A172 (cell line): ENCODE data around the gene WDR64. TPM values are rescaled to one million over a fixed set of nuclear protein-coding genes. Genes with fewer than 3 reads are reported as not detected.
"Not testable (repeated sequence)": the region's sequence is repeated elsewhere in the genome, so short reads cannot be mapped to it uniquely, and the experiment has no call there.

ENCODE experiments used
- DNase-seq: peaks from one replicate; pipeline ENCODE4 v3.0.0-alpha.2; 2015; ENCODE audit warnings: low spot score
- total RNA-seq: library from RNA; depleted of rRNA; stranded (reverse); fragments of >200 nt; shearing (Covaris generic); gene quantifications from 2 replicates; pipeline ENCODE4 v1.2.3, GENCODE V29; 2014

WDR64 gene
- total RNA-seq, 1 experiment from 2014 or later: not detected

DNA sequence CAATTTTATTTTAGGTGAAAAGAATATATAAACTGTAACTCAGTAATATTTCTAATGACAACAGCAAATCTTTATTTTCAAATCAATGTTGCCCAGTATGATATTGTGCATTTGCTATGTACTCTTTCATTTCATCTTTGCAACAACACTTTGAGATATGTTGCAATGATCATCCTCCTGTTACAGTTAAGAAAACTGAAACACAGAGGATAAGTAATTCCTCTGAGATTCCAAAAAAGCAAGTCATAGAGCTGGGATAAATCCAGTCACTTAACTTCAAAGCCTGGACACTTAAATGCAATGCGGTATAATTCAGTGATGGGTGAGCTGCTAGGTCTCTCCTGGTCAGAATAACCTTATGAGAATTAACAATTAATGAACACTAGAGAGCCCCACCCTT is 147.3 kb downstream of the WDR64 start:
- DNase-seq: no peak

DNA sequence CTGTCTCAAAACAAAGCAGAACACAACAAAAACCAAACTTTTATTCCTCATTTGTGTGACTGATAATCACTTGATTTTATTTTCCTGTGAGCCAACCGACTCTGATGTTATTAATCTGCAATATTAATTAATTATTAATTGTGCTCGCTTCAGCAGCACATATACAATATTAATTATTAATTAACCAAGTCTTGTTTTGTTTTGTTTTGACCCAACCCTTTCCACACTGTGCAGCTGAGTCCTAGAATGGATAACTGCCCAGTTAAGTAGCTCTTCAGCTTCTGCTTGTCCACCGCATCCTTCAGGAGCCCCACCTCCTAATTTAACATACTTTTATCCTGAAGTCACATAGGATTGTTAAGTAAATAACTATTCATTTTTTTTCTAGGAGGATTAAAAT is 148.6 kb downstream of the WDR64 start:
- DNase-seq: no peak

DNA sequence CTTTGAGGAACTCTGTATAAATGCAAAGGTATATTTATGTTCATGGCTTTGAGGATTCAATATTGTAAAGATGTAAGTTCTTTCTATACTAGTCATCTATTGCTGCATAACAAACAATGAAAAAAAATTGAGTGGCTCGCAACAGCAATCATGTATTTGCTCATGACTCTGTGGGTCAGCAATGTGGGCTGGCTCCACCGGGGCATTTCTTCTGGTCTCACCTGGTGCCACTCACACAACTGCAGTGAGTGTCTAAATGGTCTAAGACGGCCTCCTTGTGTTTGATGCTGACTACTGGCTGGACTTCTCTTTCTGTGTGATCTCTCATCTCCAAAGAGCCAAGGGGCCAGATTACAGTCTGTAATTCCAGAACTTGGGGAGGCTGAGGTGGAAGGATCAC is 150.8 kb downstream of the WDR64 start:
- DNase-seq: no peak

DNA sequence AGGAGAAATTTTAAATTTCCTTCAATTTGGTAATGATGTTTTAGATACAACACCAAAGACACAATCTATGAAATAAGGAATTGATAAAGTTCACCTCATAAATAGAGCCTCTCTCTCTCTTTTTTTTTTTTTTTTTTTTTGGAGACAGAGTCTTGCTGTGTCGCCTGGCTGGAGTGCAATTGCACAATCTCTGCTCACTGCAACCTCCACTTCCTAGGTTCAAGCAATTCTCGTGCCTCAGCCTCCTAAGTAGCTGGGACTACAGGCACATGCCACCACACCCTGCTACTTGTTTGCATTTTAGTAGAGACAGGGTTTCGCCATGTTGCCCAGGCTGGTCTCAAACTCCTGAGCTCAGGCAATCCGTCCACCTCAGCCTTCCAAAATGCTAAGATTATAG is 152.6 kb downstream of the WDR64 start:
- not testable (repeated sequence) for DNase-seq

DNA sequence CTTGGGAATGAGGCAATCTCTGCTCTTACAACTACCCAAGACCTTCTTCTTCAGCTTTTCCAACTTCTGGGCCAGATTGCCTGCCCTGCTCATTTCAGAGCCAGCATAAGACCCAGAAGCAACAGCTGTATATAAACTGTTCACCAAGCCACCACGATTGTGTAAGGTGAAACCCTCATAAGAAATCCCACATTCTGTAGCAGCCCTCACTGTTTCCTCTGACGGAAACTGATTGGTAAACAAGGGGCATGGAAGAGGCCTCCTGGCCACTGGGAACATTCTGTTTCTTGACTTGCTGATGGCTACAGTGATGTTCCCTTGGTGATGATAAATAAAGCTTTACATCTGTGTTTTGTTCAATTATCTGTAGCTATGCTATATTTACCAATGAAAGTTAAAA is 156.2 kb downstream of the WDR64 start:
- DNase-seq: no peak

DNA sequence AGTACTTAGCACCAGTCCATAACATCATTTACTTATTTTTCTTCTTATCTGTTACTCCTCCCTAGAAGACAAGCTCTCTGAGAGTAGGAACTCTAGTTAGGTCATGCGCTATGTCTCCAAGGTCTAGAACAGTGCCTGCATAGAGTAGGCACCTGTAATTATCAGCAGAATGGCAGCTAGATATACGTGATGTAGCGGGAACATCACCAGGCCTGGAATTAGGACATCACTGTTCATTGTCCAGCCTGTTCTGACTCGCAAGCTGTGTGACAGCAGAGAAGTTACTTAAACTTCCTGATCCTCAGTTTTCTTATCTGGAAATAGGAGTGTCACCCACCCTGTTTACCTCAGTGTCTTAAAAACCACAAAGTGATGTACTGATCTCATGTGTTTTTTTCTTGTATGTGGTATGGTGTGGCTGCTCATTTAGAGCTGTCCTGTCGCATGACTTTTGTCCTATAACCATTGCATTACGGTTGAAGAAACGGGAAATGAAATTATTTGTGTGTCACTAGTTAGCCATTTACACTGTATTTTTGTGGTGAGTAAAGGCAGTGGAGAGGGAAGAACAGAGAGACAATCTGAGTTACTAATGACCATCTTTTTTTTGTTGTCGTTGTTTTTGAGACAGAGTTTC is 158.8 kb downstream of the WDR64 start:
- DNase-seq: no peak

DNA sequence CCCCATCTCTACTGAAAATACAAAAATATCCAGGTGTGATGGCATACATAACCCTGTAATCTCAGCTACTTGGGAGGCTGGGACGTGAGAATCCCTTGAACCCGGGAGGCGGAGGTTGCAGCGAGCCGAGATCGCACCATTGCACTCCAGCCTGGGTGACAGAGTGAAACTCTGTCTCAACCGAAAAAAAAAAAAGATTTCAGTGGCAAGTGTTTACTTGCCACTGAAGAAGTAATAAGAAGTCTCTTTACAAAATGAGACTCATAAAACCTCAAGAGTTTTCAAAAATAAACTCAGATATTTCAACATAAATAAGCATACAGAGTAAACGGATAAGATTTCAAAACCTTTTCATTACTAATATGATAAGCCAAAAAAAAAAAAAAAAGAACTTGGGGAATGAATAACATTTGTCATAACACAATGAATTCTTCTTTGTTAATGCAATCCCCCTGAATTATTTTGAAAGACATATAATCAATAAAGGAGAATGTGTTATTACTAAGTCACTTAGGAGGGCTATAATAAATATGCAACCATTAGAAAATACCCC is 161.8 kb downstream of the WDR64 start:
- DNase-seq: no peak

DNA sequence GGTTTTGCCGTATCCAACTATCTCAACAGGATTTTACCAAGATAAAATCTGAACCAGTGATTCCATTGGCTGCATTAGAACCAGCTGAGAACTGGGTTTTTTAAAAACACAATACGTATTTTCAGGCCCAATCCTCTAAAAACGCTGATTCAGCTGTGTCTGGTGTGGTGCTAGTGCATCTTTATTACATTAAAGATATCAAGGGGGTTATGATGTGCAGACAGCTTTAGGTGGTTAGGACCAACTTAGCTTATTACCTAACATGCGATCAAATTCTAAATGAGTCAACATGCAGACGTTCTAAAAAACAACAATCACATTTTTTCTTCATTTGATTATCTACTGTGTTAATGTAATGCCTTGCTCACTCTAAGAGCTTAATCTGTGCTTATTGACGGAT is 163.9 kb downstream of the WDR64 start:
- DNase-seq: no peak

DNA sequence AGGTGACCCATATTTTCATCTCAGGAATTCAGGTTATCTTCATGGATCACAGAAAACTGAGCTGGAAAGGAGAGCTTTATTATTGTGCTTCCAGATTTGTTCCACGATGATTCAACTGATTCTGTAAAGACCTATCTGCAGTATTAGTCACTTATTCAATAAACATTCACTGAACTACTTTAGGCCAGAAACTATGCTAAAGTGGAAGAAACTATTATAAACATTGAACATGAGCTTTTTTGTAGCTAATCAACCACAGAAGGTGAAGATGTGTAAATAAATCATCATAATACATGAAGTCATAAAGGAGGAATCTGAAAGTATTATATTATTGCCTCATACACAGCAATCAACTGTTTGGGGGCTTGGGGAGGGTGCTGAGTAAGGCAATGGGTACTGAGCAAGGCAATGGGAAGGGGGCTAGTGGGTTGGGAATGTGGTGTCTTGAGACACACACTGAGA is 165.3 kb downstream of the WDR64 start:
- DNase-seq: no peak

DNA sequence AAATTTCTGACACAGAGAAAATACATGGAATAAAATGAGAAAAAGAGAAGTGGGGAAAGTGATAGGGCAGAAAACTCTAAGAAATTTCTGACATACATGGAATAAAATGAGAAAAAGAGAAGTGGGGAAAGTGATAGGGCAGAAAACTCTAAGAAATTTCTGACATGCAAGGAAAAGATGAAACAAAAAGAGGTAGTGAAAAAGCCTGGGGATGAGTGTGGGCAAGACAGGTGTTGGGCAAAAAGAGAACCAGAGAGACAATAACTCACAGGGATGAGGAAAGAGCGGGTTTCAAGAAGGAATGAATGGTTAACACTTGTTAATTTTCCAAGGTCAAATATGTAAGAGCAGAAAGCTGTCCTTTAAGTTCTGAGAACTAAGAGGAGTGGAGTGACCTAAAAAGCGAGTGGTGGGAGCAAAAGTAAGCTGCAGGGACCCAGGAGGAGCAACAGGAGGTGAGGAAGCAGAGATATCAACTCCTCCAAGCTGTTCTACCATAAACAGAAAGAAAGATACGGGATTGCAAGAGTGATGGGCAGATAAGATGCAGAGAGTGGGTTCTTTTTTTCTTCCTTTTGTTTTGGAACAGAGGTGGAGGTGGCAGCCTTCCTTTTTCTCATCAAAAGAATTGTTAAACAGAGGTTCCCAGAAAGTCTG is 166.0 kb downstream of the WDR64 start:
- no peak for DNase-seq

DNA sequence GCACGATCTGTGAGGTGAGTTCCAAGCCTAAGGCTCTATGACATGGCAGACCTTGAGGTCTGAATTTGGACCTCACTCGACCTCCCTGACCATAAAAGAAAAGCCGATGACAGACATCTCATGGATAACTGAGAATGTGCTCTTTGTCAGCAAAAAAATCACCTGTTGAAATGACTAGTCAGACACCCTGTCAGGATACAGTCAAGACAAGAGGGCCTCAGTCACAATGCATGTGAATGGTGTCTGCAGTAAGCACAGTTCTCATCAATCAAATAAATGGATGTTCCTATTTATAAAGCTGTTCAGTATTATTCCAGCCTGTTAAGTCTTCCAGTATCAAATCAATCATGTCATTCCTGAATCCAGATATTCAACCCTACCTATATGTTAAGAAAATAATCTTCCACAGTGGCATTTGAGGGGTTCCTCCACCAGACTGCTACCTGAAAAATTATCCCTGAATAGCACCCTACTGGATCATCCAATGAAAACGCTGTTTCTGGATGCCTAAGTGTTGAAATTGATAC is 167.3 kb downstream of the WDR64 start:
- DNase-seq: no peak

DNA sequence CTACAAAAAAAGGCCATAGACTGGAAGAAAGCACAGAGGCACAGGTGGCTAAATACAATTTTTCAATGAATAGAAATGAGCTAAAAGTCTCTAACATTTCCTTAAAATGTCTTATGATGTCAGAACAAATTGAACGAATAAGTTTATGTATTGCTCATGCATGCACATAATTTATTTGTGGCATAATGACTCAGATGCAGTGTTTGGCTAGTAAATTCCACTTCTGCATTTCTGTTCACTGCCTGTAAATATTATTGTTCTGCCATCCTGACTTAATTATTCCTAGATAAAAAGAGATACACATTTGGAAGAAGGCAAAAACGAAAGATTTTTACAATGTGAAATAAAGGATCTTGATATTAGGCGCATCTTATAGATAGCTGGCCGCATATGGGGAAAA is 169.3 kb downstream of the WDR64 start:
- peak; percentile 45 for DNase-seq

DNA sequence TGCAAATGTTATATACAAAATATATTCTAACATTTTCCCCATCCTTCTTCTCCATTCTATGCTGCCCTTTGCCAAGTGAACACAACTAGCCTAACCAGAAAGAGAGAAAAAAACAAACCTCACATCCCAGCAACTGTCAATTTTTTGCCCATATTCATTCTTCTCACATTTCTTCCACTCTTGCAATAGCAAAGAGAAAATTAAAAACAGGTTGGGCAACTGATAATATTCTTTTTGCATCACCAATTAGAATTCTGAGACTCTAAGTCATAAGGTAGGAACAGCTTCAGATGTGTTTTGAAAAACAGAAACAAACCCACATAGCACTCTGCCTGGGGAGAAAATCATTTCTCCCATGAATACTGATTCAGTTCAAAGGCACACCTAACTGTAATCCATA is 170.8 kb downstream of the WDR64 start:
- DNase-seq: no peak

DNA sequence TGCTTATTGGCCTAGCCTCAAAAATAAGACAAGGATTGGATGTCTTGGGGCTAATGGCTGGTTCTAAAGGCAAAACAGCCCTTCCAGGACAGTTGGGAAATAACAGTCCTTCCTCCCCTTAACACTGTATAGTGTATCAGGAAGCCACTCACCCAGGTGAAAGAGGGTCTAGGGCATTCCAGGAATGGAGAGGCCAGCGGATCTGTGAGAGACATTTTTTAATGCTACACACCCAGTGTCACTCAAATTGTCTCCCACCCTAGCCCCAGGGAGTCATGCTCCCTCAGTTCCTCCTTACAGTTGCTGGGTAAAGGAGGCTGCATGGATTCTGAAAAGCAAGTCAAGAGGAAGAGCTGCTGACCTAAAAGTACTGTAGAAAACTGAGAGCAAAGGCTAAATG is 171.8 kb downstream of the WDR64 start:
- no peak for DNase-seq

DNA sequence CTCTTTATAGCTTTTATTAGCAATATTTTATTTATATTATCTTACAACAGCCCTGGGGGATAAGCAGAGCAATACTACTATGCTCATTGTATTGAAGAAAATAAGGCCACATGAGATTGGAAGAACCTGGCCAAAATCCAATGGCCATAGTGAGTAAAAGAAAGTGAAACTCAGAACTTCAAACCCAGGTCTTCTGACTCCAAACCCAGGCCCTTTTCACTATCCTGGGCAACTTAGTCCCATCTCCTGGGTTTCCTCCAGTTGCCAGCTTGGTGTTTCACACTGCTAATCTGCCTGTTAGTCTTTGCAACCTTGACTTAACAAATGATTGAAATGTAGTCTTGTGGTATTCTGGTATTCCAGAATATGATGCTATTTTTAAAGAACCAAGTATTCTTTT is 173.5 kb downstream of the WDR64 start:
- no peak for DNase-seq

DNA sequence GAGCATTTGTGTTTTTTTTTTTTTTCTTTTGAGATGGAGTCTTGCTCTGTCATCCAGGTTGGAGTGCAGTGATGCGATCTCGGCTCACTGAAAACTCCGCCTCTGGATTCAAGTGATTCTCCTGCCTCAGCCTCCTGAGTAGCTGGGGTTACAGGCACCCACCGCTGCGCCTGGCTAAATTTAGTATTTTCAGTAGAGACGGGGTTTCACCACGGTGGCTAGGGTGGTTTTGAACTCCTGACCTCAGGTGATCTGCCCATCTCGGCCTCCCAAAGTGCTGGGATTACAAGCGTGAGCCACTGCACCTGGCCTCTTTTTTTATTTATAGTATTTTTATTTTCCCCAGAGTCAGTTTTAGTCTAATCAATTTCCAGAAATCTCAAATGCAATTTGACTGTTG is 174.5 kb downstream of the WDR64 start:
- not testable (repeated sequence) for DNase-seq

DNA sequence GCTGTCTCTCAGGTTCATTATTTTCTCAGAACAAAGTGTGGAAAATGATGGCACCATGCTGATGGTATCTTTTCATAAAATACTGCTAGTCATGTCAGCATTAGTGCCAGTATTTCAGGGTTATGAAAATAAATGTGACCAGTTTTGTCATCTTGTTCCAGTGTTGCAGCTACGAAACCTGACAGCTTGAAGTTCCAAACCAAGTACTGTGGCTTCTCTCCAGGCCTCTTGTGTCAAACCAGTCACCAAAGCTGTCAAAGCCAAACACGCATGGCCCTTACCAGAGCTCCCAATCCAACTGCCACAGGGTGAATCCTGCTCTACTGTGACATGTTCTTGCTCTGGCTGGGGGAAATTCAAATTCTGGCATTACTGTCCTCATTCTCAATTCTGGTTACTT is 175.2 kb downstream of the WDR64 start:
- no peak for DNase-seq

DNA sequence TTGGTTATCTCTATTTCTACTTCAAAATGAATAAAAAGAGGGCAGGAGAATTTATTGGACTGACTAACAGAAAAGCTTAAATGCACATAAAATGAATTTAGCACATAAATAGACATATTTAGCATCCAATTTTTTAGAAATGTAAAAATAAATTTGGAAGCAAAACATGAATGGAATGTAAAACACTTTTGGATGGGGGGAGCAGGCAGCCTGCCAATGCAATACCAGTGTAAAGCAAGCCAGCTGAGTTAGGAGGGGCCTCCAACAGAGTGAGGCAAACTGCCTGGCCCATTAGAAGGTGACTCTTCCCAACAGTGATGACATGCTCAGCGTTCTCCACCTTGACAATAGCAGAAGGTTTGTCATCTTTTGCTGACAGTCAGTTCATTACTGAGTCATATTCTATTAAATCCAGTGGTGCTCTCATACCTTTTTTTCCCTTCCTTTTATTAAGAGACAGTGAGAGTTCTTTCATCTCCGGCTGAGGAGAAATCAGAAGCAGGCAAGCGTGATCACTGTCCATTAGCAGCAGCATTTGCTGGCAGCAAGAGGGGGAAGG is 176.5 kb downstream of the WDR64 start:
- DNase-seq: peak; percentile 44

DNA sequence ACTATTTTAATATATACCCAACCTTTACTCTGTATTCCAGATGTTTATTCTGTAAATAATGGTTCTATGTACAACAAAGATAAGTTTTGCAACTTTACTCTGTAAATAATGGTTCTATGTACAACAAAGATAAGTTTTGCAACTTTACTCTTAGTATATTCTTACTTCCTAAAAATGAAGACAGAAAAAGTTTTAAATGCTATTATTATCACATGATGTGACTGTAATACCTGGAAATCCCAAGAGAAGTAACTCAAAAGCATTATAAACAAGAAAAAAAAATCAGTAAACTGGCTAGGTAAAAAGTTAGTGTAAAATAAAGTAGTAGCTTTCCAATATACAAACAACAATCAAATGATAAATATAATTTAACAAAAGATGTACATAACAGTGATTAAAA is 177.4 kb downstream of the WDR64 start:
- no peak for DNase-seq

DNA sequence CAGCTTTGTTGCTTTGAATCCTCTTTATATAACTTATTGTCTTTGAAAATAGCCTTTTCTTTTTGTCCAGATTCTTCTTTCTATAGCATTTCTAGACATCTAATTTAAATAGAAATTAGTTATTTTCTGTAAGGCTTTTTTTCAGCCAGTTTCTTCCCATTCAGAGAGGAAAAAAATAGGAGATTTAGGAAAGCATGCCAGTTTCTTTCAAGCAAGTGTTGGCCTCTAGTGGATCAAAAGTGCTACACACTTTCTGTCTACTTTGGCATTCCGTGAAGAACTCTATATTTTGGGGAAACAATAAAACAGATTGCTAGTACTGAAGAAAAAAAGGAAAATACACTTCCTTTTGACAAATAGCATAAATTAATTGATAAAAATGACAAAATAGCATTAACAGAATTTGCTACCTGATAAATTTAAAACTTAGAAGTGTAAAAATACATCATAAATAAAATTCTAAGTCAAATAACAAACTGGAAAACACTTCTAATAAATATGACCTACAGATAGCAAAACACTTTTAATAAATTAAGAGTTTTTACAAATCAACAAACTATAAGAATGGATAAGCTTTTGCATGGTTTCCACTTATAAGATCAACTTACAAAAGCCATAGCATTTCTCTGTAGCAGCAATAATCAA is 182.8 kb downstream of the WDR64 start:
- peak; percentile 62 for DNase-seq

DNA sequence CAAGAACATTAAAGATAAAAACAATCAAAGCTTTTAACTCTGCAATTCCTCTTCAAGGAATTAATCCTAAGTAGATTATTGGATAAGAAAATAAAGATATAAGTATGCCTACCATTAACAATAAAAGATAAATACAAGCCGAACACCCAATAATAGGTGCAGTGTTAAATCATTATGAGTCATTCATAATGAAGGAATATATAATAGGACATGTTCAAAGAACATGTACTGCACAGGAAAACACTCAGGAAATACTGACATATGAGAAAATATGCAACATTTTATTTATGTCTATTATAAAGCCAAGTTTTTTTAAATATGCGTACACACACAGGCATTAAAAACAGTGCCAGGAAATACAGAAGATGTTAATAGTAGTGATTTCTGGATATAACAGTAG is 184.9 kb downstream of the WDR64 start:
- DNase-seq: no peak

DNA sequence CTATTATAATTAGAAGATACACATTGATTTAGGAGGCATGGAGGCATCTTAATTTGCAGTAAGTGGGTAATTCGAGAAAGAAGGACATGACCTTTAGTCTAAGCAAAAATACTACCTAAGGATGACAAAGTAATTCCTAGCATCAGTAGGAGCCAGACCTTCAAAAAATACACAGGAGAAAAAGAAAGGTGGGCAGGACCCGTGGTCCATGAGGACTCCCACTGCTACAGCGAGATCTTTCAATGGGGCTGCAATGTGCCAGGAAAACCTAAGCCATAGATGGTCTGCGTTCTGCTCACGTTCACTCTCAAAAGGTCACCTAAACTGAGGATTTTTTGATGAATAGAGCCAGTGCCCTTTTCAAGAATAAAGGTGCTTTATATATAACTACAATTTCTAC is 185.3 kb downstream of the WDR64 start:
- no peak for DNase-seq
